ENCODE data around the gene LIM2. TPM values are rescaled to one million over a fixed set of nuclear protein-coding genes. Genes with fewer than 3 reads are reported as not detected.

LIM2 gene
- total and polyA plus RNA-seq, 9 of the 15 experiments (the other 6 are each of a cell fraction or from before 2014, with no cell fraction given), result 0.07 to 0.45 (median 0.18) TPM; not detected in 4

GRCh38 chr19:51366389-51367254, 21.2 kb downstream of the LIM2 start (continued):
- TF ChIP-seq FOXP1 (CRISPR knock-in tag; IDR thresholded peaks at IDR 0.05), result no peak
- TF ChIP-seq MXD1 (CRISPR knock-in tag; IDR thresholded peaks at IDR 0.05; ENCODE audit: borderline replicate concordance, poor library complexity, severe bottlenecking), result no peak
- TF ChIP-seq CREM (IDR thresholded peaks at IDR 0.05; ENCODE audit: low read depth), result peak; percentile 23; the same call in 1 of the 2 replicates
- no peak for TF ChIP-seq TCF15 (CRISPR knock-in tag; IDR thresholded peaks at IDR 0.05)
- TF ChIP-seq NFE2L1 (tag; IDR thresholded peaks at IDR 0.05; ENCODE audit: borderline replicate concordance, low read depth), result no peak
- no peak for TF ChIP-seq CREB1 (IDR thresholded peaks at IDR 0.05)
- no peak for TF ChIP-seq CREB1 (CRISPR knock-in tag; IDR thresholded peaks at IDR 0.05)
- no peak for TF ChIP-seq ATF3 (IDR thresholded peaks at IDR 0.05)
- no peak for TF ChIP-seq ATF3 (CRISPR knock-in tag; conservative IDR thresholded peaks at IDR 0.05)
- TF ChIP-seq THAP12 (CRISPR knock-in tag; IDR thresholded peaks at IDR 0.05), result peak; percentile 61; the same call in 1 of the 2 replicates
- TF ChIP-seq TAF7 (tag; IDR thresholded peaks at IDR 0.05), result peak; percentile 68
- TF ChIP-seq SNAPC5 (CRISPR knock-in tag; IDR thresholded peaks at IDR 0.05), result no peak
- TF ChIP-seq PRMT5 (CRISPR knock-in tag; IDR thresholded peaks at IDR 0.05), result no peak
- no peak for TF ChIP-seq IRF9 (tag; IDR thresholded peaks at IDR 0.05)
- no peak for TF ChIP-seq TARDBP (IDR thresholded peaks at IDR 0.05)
- no peak for TF ChIP-seq ZKSCAN1 (IDR thresholded peaks at IDR 0.05; ENCODE audit: low read depth, low read length)
- TF ChIP-seq CC2D1A (IDR thresholded peaks at IDR 0.05), result peak; percentile 60
- no peak for TF ChIP-seq XRCC5 (IDR thresholded peaks at IDR 0.05; ENCODE audit: low read depth, low read length)
- TF ChIP-seq FOS (IDR thresholded peaks at IDR 0.05; ENCODE audit: extremely low read depth, insufficient read length), result peak; percentile 53
- no peak for TF ChIP-seq TRIM28 (IDR thresholded peaks at IDR 0.05)
- no peak for TF ChIP-seq ZFP36 (IDR thresholded peaks at IDR 0.05; ENCODE audit: low read depth, low read length, partially characterized antibody)
- TF ChIP-seq MAFG (tag; conservative IDR thresholded peaks at IDR 0.05), result no peak
- peak; percentile 69 for TF ChIP-seq BCOR (IDR thresholded peaks at IDR 0.05)
- TF ChIP-seq ZEB2 (IDR thresholded peaks at IDR 0.05), result peak; percentile 27; the same call in 1 of the 2 replicates
